GM18519 (cell line): ENCODE data around the gene CACNA2D1.

Experiments used
- ATAC-seq: cut with Tn5 transposase; IDR thresholded peaks from one replicate; pipeline ENCODE4 v1.9.1; 2021; ENCODE audit warnings: mild to moderate bottlenecking, moderate library complexity; ENCODE audit not compliant: unreplicated experiment, low FRiP score

The CACNA2D1 gene

GRCh38 chr7:82067628-82068264 lies 375.8 kb downstream of the CACNA2D1 start:
- no peak for ATAC-seq

GRCh38 chr7:82057476-82057875 lies 386.1 kb downstream of the CACNA2D1 start:
- ATAC-seq, result no peak

- no peak for ATAC-seq
Measured at GRCh38 chr7:82056282-82056681, 387.3 kb downstream of the CACNA2D1 start.

GRCh38 chr7:82054544-82054943 lies 389.0 kb downstream of the CACNA2D1 start:
- ATAC-seq, result no peak

- ATAC-seq, result no peak
Measured at GRCh38 chr7:82053453-82054032, 390.0 kb downstream of the CACNA2D1 start.

GRCh38 chr7:82051601-82052000 lies 392.0 kb downstream of the CACNA2D1 start:
- no peak for ATAC-seq

- no peak for ATAC-seq
Measured at GRCh38 chr7:82050792-82051191, 392.8 kb downstream of the CACNA2D1 start.

- no peak for ATAC-seq
Measured at GRCh38 chr7:82049891-82050533, 393.6 kb downstream of the CACNA2D1 start.

GRCh38 chr7:82049442-82049841 lies 394.1 kb downstream of the CACNA2D1 start:
- ATAC-seq, result no peak

GRCh38 chr7:82044497-82045080 lies 399.0 kb downstream of the CACNA2D1 start:
- ATAC-seq, result peak; percentile 53

- ATAC-seq, result no peak
Measured at GRCh38 chr7:82039621-82040020, 404.0 kb downstream of the CACNA2D1 start.

GRCh38 chr7:82036146-82036886 lies 407.3 kb downstream of the CACNA2D1 start:
- no peak for ATAC-seq

- no peak for ATAC-seq
Measured at GRCh38 chr7:82035456-82035855, 408.1 kb downstream of the CACNA2D1 start.

- no peak for ATAC-seq
Measured at GRCh38 chr7:82032901-82033300, 410.7 kb downstream of the CACNA2D1 start.

- no peak for ATAC-seq
Measured at GRCh38 chr7:82029236-82029913, 414.2 kb downstream of the CACNA2D1 start.

- ATAC-seq, result no peak
Measured at GRCh38 chr7:82028097-82028496, 415.5 kb downstream of the CACNA2D1 start.

GRCh38 chr7:82021713-82022112 lies 421.9 kb downstream of the CACNA2D1 start:
- ATAC-seq, result no peak

- ATAC-seq, result no peak
Measured at GRCh38 chr7:82021036-82021435, 422.5 kb downstream of the CACNA2D1 start.

GRCh38 chr7:82019551-82020475 lies 423.8 kb downstream of the CACNA2D1 start:
- ATAC-seq, result no peak
